DMS114 treated with DMSO at 0.1 percent for 48 hours (cell line): ENCODE data around the gene WDR74.
"Not testable (repeated sequence)": the region's sequence is repeated elsewhere in the genome, so short reads cannot be mapped to it uniquely, and the experiment has no call there.

Source experiments
- DNase-seq: peaks from one replicate; lab custom pipeline; 2025; ENCODE audit not compliant: unreplicated experiment; lab: John Stamatoyannopoulos, UW

The WDR74 gene

DNA sequence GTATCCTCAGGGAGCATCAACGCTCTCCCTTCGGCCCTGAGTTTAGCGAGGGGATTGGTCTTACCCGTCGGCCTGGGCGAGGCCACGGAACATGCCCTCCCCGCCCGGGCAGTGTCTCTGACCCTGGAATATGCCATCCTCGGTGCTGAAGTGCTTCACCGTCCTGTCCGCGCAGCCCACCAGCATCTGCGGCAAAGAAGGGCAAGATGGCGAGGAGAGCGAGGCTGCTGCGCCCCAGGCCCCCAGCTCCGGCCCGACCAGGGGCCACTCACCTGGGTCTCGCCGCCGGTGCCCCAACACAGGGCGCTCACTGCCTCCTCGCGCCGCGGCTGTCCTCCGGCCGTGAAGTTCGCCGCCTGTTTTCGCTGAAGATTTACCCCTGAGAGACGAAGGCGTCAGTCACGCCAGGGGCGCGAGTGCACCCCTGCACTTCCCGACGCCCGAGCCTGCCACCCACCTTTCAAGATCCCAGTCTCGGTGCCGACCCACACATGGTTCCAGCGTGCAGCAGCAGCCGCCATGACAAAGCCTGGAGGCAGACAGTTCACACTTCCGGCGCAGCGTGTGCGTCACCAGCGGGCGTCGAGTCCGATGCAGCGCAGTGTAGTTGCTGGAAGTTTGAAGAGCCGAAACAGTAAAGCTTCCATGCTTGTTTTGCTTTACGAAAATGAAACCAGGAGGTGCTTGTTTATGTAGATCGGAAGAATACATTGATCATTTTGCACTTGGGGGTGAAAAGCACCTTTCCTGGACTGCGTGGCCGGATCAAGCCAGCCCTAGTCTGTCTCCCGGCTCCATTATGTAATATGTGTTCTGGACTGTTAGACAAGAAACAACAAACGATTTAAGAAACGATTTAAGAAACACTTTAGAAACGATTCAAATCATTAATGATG is at the start of gene WDR74:
Gene WDR74, minus strand, starts transcription at position 541 of the 896 bp plus-strand sequence. Its CDS starts 20 bp downstream, at position 521.
- peak; percentile 87 for DNase-seq

DNA sequence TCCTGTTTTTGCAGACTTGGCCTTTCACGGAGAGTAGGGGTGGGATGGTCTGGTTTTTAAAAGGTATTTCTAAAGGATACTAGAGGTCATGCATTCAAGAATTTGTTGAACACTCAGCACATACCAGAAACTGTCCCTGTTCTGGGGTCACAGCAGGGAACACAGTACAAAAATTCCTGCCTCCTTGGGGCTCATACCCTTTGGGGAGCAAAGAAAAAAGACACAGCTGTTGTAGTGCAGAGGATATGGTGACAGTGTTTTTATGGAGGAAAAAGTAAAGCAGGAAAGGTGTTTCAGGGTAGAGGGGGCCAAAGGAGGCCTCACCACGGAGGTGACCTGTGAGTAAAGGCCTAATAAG is 49.7 kb upstream of the WDR74 start:
- no peak for DNase-seq

DNA sequence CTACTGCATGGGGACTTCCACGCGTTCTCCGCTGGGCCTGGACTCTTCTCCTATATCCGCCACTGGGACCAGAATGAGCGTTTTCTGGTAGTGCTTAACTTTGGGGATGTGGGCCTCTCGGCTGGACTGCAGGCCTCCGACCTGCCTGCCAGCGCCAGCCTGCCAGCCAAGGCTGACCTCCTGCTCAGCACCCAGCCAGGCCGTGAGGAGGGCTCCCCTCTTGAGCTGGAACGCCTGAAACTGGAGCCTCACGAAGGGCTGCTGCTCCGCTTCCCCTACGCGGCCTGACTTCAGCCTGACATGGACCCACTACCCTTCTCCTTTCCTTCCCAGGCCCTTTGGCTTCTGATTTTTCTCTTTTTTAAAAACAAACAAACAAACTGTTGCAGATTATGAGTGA is 49.0 kb upstream of the WDR74 start:
- DNase-seq: no peak

DNA sequence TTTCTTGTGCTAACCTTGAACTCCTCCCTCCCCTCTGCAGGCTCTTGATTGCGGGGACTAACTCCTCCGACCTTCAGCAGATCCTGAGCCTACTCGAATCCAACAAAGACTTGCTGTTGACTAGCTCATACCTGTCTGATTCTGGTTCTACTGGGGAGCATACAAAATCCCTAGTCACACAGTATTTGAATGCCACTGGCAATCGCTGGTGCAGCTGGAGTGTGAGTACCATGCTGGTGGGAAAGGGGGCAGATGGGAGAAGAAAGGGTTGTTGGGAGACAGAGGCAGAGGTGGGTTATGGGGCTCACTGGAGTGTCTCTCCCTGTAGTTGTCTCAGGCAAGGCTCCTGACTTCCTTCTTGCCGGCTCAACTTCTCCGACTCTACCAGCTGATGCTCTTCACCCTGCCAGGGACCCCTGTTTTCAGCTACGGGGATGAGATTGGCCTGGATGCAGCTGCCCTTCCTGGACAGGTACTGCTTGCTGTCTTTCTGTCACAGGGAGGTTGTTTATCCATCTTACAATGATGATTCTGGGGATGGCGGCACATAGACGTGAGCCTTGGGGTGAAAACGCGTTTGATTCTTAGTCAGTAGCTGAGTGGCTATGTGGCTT is 45.9 kb upstream of the WDR74 start:
- no peak for DNase-seq

DNA sequence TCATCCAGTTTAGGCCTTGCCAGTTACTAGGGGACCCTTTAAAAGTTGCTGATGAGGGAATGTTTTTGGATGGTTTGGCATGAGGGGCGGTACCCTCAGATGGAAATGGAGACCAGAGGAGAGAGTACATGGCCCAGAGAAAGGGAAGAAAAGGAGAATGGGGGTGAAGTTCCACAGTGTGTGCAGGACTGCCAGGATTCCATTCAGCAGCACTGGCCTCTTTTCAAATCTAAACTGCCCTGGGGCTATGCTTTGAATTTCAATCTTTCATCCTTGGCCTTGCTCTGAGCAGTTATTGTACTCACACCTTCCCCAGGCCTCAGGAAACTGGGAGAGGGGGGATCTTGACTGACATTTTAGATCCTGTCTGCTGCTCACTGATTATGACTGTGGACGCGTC is 44.3 kb upstream of the WDR74 start:
- no peak for DNase-seq

DNA sequence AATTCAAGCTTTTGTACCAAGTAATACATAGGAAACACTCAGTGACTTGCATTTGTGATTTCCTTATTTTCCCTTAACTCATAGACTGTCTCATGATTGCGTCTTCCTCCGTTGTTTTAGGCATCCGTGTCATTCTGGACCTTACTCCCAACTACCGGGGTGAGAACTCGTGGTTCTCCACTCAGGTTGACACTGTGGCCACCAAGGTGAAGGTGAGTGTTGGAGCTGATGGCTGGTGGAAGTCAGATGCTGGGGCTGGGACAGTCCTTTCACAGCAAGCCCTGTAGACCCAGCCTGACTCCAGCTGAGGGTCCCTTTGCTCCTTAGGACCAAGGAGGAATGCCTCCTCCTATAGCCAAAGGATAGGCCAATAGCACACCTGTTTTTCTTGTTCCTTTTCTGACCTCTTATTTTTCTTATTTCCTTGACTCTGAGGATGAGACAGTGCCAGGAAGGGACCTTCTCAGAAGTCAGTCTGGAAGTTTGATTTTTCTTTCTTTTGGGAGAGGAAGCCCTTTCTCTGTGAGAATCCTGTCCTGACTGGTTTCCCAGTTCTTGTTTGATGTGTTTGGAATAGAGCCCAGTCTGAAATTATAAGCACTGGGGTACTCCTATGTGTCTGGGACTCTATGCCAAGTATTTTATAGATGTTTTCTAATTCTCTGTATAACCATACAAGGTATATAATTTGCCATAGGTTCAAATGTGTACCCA is 43.6 kb upstream of the WDR74 start:
- no peak for DNase-seq

DNA sequence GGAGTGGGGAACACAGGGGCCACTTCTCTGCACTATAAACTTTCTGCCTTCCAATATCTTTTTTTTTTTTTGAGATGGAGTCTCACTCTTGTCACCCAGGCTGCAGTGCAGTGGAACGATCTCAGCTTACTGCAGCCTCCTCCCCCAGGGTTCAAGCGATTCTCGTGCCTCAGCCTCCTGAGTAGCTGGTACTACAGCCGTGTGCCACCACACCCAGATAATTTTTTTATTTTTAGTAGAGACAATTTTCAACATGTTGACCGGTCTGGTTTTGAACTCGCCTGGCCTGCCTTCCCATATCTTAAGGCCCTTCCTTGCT is 43.0 kb upstream of the WDR74 start:
- no peak for DNase-seq

DNA sequence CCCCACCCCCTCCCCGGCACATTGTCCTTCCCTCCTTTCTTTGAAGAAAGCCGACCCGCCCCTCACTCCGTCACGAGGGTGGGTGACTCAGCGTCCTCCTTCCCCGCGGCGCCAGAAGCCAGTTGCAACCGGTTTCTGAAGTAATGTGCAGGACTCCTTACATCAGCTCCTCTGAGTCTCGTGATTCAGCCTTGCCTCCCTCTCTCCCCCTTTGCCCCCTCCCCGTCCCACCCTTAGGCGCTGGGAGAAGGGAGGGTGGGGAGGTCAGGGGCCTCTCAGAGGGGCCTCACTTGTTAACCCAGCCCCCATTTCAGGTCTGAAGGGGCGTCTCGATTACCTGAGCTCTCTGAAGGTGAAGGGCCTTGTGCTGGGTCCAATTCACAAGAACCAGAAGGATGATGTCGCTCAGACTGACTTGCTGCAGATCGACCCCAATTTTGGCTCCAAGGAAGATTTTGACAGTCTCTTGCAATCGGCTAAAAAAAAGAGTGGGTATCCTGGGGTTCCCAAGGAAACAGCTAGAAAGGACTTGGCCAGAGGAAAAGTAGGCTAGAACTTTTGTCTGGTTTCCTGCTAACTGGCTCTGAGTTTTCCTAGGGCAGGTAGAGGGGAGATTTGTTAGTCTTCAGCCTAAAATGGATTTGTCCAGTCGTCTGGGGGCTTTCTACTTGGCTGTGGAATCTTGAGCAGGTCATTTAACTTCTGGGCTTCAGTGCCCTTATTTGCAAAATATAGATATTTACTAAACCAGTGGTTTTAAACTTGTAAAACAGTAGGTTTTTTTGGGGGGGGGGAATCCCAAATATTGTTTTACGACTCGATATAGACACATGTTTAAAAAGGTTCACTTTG is 42.4 kb upstream of the WDR74 start:
- DNase-seq: peak; percentile 52

DNA sequence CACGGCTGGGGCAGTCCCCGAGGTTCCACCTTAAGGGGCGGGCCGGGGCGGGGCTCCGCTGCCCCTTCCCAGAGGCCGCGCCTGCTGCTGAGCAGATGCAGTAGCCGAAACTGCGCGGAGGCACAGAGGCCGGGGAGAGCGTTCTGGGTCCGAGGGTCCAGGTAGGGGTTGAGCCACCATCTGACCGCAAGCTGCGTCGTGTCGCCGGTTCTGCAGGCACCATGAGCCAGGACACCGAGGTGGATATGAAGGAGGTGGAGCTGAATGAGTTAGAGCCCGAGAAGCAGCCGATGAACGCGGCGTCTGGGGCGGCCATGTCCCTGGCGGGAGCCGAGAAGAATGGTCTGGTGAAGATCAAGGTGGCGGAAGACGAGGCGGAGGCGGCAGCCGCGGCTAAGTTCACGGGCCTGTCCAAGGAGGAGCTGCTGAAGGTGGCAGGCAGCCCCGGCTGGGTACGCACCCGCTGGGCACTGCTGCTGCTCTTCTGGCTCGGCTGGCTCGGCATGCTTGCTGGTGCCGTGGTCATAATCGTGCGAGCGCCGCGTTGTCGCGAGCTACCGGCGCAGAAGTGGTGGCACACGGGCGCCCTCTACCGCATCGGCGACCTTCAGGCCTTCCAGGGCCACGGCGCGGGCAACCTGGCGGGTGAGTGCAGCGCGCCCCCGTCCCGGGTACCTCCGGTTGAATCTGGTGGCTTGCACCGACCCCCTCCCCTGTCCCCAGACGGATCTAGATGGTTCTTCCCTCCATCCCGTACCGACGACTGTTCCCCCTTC is 41.6 kb upstream of the WDR74 start, which contains the start of gene SLC3A2:
Gene SLC3A2, plus strand, starts transcription at position 94 of the 776 bp plus-strand sequence. Its CDS starts 128 bp downstream, at position 222.
- DNase-seq: peak; percentile 52

DNA sequence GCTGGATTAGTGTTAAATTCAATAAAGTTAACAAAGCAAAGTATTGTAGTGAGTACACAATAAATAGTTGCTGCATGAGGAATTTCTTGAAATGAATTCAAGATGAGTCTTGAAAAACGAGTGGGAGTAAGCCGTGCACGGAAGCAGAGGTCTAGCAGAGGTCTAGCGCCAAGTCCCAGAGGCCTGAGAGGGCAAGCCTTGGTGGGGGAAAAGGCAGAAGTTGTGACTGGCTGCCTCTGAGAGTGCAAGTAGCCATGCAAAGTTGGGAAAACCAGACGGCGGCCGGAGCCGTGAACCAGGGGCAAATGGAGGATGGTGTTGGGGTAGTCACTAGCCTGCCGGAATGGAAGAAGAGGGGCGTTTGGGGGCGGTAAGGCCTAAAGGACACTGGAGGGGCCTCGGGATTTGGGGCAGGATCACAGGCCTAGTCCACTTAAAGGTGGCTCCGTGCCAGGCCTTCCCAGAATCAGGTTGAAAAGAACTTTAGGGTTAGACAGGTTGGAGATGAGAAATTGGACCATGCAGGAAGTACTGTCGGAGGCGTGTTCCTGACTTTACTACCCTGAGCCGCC is 40.9 kb upstream of the WDR74 start:
- DNase-seq: peak; percentile 55

DNA sequence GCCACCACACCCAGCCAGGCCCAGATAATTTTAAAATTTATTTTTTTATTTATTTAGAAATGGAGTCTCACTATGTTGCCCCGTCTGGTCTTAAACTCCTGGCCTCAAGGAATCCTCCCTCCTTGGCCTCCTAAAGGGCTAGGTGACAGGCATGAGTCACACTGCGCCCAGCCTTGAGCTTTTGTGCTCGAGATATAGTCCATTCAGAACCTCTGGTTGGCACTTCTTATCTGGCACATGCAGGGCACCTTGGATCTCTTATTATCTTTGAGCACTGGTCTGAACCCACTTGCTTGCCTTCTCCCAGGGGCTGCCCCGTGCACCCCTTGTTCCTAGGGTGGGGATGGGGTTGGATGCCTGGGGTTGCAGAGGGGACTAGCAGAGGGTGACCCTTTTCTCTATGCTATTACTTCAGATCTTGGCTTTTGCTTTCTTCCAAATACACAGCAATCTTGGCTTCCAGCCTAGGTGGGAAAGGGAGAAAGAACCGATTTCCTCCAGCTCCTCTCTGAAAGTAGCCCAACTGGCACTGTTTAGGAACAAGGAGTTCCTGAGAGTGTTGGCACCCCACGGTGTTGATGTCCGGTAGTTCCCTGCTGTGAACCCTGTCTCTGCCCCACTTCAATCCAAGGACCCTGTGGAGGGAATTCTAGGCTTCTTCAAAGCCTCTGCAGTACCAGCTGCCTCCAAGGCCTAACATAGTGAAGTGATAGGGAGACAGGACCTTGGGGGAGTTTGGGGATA is 40.0 kb upstream of the WDR74 start:
- DNase-seq: no peak

DNA sequence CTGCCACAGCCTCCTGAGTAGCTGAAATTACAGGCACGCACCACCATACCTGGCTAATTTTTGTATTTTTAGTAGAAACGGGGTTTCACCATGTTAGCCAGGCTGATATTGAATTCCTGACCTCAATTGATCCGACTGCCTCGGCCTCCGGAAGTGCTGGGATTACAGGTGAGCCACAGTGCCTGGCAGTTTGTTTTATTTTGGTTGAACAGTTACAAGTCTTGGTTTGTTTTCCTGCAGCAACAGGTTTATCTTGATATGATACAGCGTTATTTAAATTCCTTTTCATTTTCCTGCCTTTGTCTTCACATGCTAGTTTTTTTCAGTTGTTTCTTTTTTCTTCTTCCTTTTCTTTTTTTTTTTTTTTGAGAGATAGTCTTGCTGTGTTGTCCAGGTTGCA is 37.3 kb upstream of the WDR74 start:
- no peak for DNase-seq

DNA sequence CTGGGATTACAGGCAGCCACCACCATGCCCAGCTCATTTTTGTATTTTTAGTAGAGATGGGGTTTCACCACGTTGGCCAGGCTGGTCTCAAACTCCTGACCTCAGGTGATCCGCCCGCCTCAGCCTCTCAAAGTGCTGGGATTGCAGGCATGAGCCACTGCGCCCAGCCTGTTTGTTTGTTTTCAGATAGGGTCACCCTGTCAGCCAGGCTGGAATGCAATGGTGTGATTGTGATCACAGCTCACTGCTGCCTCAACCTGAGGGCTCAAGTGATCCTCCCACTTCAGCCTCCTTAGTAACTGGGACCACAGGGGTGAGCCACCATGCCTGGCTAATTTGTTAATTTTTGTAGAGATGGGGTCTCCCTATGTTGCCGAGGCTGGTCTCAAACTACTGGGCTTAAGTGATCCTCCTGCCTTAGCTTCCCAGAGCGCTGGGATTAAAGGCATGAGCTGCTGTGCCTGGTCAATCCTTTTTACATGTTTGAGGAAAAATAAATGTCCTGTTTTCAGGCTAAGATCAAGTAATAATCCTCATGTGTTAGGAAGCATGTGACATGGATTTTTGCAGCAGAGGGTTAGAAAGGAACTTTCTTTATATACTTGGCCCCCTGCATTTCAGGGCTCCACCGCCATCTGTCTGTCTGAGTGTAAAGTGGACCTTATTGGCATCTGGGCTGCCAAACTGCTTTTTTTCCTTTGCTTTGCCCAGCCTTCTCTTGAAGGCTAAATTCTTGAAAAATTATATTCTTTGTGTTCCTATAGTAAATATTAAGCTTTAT is 36.5 kb upstream of the WDR74 start:
- no peak for DNase-seq

DNA sequence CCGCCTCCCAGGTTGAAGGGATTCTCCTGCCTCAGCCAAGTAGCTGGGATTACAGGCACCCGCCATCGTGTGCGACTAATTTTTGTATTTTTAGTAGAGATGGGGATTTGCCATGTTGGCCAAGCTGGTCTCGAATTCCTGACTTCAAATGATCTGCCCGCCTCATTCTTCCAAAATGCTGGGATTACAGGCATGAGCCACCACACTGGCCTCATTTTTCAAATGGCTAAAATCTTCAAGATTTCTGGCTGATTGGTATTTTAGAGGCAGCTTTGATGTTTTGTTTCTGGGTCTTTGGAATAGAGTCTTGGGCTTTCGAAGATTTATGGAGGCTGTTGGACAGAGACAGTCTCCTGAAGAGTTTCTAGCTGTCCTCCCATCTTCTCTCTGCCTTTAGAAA is 35.5 kb upstream of the WDR74 start:
- DNase-seq: no peak

DNA sequence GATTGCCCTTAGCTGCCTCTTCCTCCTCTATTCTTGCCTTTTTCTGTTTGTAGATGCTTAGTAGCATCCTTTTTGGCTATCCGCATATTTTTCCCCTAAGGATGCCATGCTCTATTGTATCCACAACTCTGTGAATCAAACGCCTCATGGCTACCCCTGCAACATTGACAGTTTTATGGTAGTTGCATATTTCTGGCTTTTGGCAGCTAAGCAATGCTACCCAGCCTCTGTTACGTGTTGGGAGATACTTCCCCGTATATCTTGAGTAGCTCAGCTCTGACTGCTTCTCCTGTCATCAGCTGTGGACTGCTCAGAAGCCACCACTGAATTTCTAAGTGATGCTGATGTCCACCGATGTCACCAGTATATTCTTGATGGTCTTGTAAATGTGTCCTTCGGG is 26.2 kb upstream of the WDR74 start:
- DNase-seq: no peak

DNA sequence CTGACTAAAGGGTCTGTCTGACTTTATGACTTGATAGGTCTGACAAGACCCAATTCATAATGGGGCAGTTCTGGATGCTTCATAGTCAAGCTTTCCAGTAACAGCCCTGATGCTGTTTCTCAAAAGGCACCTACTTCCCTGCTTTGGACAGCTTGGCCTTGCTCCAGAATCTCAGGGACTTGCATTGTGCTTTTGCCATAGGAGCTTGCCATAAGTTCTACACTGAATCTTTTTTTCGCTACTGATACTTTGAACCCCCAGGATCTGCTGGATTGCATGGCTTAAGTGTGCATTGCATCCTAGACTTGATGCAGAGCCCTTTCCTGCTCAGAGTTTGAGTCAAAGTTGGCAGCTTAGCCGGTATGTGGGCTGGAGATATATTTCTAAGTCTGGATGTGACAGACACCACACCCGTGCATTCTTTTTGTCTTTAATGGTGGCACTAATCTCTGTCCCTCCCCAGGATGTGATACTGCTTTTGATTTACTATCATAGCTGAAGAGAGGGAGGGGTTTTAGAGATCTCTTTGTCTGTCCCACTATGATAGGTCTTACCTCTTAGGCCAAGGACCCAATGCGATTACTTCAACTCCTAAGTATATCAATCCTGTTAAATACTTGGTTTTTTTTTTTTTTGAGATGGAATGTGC is 24.4 kb upstream of the WDR74 start:
- DNase-seq: no peak

DNA sequence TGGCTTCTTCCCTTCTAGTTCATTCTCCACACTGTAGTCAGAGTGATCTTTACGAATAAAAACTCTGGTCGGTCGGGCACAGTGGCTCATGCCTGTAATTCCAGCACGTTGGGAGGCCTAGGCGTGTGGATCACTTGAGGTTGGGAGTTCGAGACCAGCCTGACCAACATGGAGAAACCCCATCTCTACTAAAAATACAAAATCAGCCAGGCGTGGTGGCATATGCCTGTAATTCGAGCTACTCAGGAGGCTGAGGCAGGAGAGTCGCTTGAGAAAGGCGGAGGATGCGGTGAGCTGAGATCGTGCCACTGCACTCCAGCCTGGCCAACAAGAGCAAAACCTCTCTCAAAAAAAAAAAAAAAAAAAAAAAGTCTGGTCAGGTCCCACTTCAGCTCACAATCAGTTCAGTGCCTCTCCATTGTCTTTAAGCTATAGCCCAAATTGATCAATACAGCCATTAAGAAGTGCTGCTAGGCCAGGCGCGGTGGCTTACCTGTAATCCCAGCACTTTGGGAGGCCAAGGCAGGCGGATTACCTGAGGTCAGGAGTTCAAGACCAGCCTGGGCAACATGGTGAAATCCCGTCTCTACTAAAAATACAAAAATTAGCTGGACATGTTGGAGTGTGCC is 22.3 kb upstream of the WDR74 start:
- DNase-seq: not testable (repeated sequence)
